GM21390 (cell line): ENCODE results near the gene MYO7A.

ENCODE experiments used
- ATAC-seq: cut with Tn5 transposase; IDR thresholded peaks from one replicate; pipeline ENCODE4 v1.9.1; 2021; ENCODE audit not compliant: unreplicated experiment

MYO7A gene

DNA sequence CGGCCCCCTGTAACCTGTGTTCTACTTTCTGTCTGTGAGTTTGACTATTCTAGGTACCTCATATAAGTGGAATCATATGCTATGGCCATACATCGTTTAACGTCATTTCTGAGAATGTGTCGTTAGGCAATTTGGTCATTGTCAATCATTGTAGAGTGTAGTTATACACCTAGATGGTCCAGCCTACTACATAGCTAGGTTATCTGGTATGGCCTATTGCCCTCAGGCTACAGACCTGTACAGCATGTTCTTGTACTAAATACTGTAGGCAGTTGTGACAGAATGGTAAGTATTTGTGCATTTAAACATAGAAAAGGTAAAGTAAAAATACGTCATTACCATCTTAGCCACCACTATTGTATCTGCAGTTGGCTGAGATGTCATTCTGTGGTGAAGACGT lies 35.2 kb downstream of the MYO7A start:
- no peak for ATAC-seq

- ATAC-seq: no peak
Observed at GRCh38 chr11:77165066-77165465, 37.0 kb downstream of the MYO7A start.

DNA sequence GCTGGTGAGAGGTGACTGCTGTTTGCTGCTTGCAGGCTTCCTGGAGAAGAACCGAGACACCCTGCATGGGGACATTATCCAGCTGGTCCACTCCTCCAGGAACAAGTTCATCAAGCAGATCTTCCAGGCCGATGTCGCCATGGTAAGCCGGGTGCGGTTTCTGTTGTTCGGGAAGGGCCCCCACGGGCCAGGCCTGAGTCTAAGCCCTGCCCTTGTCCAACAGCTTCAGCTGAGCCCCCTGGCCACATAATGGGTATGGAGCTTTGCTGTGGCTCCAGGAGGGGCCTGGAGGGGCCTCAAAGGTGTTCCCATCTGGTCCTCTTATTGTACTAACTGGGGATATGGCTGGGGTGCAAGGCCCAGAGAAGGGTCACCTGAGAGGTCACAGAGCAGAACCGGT lies 38.0 kb downstream of the MYO7A start:
- ATAC-seq: no peak

- no peak for ATAC-seq
Observed at GRCh38 chr11:77167111-77167626, 39.1 kb downstream of the MYO7A start.

DNA sequence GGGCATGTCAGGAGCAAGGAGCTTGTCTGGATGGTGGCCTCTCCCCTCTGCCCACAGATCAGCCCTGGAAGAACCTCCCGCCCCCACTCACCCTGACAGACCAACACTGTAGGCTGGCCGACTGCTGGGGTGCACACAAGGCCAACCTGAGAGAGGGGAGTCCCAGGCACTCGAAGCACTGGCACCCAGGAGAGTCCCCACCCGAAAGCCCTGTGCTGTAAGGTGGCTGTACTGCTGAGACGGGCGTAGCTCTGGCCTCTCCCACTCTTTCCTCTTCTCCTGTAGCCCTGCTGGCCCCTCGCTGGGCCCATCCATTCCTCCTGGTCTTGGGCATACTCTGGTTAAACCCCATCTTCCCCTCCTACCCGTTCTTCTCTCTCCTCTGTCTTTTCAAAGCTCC lies 39.7 kb downstream of the MYO7A start:
- no peak for ATAC-seq

- no peak for ATAC-seq
Observed at GRCh38 chr11:77170107-77170506, 42.1 kb downstream of the MYO7A start.

DNA sequence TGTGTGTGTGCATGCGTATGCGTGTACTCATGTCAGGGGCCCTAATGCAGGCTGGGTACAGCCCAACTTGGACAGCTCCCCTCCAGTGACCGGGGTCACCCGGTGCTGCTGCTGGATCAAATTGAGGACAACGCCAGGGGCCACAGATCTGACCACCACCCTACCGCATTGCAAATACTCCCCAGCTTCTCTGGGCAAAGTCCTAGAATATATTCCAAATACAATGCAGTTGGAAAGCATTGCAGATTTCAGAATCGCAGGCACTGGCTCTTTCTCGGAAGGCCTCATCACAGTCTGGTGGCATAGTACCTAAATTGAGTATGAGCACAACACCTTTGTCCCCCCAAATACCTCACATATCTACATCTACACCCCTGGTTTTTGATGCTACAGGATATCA lies 43.2 kb downstream of the MYO7A start:
- no peak for ATAC-seq

GRCh38 chr11:77171885-77172665 lies 44.0 kb downstream of the MYO7A start:
- ATAC-seq: no peak

DNA sequence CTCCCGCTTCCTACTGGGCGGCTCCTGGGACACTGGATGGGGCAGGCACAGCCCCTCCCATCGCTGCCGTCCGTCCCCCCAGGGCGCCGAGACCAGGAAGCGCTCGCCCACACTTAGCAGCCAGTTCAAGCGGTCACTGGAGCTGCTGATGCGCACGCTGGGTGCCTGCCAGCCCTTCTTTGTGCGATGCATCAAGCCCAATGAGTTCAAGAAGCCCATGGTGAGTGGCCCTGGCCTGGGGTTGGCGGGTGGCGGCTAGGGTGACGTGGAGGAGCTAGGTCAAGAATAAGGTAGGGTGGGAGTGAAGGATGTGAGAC lies 44.6 kb downstream of the MYO7A start:
- ATAC-seq: no peak

- ATAC-seq: no peak
Observed at GRCh38 chr11:77173494-77173893, 45.4 kb downstream of the MYO7A start.

DNA sequence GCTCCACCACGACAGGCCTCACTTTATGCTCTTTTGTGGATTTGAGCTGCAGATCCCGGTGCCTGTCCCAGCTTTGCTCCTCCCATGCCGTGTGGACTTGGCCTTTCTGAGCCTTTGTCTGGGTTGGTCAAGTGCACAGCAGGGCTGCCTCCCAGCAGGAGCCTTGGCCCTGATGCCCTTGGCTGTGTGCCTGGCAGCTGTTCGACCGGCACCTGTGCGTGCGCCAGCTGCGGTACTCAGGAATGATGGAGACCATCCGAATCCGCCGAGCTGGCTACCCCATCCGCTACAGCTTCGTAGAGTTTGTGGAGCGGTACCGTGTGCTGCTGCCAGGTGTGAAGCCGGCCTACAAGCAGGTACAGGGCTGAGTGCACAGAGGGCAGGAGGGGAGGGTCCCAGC lies 46.5 kb downstream of the MYO7A start:
- no peak for ATAC-seq

DNA sequence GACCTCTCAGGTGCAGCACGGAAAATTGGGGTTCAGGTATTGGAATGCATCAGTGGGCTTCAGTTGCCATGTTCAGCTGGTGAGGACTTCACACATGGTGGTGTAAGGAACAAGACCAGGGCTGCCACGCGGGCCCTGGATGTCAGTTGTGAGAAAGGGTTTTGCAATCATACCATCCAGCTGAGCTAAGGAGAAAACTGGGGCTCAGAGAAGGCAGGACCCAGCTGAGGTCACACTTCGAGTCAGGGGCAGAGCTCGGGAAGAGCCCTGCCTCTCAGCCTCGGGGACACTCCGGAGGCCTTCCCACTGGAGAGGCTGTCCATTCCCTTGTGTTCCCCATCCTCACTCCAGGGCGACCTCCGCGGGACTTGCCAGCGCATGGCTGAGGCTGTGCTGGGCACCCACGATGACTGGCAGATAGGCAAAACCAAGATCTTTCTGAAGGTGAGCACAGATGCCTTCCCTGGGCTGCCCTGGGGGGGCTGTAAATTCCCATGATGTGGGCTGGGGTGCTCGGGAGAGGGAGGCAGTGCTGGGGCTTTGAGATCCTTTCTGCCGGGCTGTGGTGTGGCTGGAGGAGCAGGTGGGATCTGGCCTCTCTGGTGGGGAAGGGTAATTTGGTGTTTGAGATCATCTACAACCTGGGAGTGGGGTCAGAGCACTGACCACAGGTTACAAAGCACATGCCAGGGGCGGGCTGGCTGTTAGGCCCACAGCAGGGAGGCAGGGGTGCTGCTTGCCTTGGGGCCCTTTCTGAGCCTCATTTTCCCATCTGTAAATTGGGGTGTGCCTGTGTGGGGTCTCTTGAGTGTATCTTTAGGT lies 47.2 kb downstream of the MYO7A start:
- no peak for ATAC-seq

DNA sequence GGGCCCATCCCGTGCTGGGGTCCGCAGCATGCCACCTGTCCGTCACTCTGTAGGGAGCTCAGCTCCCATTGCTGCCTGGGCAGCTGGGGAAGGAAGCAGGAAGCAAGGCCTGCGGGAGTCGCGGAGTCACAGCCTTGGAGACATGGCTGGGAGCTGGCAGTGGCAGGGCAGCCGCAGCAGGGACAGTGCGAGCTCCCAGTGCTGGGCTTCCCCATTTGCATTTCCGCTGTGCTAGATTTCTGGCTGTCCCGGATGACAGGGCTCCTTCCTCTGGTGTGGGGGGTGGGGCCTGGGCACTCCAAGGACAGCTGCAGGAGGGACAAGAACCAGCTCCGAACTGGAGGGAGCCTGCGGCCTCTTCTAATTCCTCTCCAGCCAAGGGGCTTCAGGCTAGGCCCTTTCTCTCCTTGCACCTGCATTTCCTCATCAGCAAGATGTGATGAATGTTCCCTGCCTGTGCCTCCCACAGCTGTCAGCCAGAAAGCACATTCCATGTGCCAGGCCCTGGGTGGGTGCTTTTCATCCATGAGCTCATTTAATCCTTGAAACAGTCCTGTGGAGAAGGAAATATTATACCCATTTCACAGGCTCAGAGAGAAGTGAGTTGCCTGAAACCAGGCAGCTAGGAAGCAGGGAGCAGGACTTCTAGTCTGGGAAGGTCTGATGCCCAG lies 48.0 kb downstream of the MYO7A start:
- no peak for ATAC-seq

DNA sequence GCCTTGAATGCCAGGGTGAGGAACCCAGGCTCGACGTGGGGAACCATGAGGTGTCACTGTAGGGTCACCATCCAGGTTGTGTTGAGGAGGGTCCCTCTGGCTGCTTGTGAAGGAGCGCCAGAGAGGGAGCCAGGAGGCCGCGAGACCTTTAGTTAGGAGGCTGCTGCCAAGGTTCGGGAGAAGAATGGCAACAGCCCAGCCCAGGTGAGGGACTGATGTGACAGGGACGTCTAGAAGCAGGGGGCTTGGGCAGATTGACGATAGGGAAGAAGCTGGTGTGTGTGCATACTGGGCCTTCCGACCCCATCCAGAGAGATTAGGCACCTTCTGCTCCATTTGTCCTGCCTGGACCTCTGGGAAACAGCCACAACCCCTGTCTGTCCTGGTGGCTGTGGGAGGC lies 49.0 kb downstream of the MYO7A start:
- ATAC-seq: no peak

- ATAC-seq: no peak
Observed at GRCh38 chr11:77178150-77178549, 50.1 kb downstream of the MYO7A start.

GRCh38 chr11:77179048-77179447 lies 51.0 kb downstream of the MYO7A start:
- no peak for ATAC-seq

GRCh38 chr11:77179681-77180080 lies 51.6 kb downstream of the MYO7A start:
- ATAC-seq: no peak

DNA sequence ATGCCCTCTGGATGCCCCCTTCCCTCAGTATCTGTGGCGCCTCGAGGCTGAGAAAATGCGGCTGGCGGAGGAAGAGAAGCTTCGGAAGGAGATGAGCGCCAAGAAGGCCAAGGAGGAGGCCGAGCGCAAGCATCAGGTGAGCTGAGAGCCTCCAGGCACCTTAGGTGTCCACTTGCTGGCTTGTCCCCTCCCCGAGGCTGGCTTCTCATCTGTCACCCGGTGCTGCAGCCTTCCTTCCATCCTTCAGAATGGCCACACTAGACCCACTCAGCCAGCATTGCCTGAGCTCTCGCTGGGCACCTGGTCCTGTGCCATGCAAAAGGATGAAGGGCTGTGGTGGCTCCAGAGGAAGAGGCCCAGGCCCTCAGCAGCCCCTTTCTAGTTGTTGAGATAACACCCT lies 52.3 kb downstream of the MYO7A start:
- ATAC-seq: no peak

- ATAC-seq: no peak
Observed at GRCh38 chr11:77181226-77181625, 53.2 kb downstream of the MYO7A start.

DNA sequence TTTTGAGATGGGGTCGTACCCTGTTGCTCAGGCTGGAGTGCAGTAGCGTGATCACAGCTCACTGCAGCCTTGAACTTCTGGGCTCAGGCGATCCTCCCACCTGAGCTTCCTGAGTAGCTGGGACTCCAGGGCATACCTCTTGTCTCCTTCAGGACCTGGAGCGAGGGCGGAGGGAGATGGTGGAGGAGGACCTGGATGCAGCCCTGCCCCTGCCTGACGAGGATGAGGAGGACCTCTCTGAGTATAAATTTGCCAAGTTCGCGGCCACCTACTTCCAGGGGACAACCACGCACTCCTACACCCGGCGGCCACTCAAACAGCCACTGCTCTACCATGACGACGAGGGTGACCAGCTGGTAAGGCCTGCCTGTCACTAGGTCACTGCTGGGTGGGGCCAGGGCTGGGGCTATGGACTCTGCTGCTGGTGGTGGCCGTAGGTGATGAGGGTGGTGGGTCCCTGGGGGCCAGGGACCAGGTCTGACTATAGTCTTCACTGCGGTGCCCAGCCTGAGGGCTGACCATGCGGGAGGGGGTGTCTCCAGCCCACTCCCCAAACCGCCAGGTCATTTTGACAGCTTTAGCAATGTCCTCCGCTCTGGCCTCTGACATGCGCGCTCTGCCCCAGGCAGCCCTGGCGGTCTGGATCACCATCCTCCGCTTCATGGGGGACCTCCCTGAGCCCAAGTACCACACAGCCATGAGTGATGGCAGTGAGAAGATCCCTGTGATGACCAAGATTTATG lies 53.9 kb downstream of the MYO7A start:
- no peak for ATAC-seq
